ENCODE data around the gene TBC1D7. TPM values are rescaled to one million over a fixed set of nuclear protein-coding genes. Genes with fewer than 3 reads are reported as not detected.

TBC1D7 gene
- polyA plus RNA-seq, 1 donor from 2014 or later: 67.9 TPM

DNA sequence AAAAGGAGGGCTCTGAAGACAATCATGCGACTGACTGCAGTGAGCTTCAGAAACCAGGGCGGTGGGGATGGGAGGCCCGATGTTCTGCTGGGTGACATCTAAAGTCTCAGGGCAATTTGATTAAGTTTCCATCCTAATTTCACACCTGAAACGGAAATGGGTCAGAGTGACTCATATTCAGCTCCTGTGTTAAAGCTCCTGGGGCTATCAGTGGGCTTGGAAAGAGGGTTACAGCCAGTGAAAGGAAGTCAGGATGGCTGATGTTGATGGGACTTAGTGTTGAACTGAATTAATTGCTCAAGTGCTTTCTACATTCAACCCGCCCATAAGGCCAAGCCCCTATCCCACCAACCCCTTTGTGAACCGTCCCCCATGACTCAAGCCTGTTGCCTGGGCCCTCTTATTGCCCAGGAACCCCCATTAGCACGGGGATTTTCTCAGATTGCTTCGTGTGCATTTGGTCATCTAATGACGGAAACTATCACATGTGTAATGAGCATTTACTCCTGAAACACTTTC lies 47.1 kb upstream of the TBC1D7 start:
- H3F3A ChIP-seq (ENCODE audit: insufficient read depth, low read length, poor library complexity, severe bottlenecking): no peaks in the 10 kb centered on the region

DNA sequence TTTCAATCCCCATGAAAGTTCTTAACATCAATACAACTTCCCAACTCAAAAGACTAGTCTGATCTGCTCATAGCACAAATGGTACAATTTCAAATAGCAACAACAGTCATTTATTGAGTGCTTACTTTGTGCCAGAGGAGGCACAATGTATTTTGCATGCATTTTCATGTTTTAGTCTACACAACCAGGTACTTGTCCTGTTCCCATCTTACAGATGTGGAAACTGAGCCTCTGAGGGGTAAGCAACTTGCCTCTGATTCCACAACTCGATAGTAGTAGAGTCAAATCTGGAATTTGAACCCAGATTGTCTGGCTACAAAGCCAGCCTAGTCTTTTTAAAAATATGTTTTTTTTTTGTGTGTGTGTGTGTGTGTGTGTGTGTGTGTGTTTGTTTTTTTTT lies 45.6 kb upstream of the TBC1D7 start:
- Histone ChIP-seq H3K4me3 (ENCODE audit: low read length) (no peak overlapping the region), H3K79me2 (replicated peaks; ENCODE audit: insufficient read depth, low read length) (no peaks in the 10 kb centered on the region), H3K9me3 (ENCODE audit: low read length) (no peaks in the 10 kb centered on the region), H3K27ac (ENCODE audit: low read length) (no peak overlapping the region), H4K20me1 (ENCODE audit: insufficient read depth) (no peaks in the 10 kb centered on the region), H3K9me2 (ENCODE audit: insufficient read depth, low read length) (no peaks in the 10 kb centered on the region), H2AFZ (ENCODE audit: low read depth, low read length) (no peak overlapping the region), H3K27me3 (ENCODE audit: insufficient read depth, low read depth, low read length) (no peaks in the 10 kb centered on the region), H3K4me2 (ENCODE audit: low read length) (no peak overlapping the region), H3K36me3 (ENCODE audit: insufficient read depth, low read length) (no peaks in the 10 kb centered on the region), H3F3A (ENCODE audit: insufficient read depth, low read length, poor library complexity, severe bottlenecking) (no peaks in the 10 kb centered on the region), H3K9ac (ENCODE audit: low read length) (no peak overlapping the region)
- no peak for TF ChIP-seq RAD21 (conservative IDR thresholded peaks at IDR 0.05)
- no peak for TF ChIP-seq TAF1 (IDR thresholded peaks at IDR 0.05; ENCODE audit: low read depth)
- TF ChIP-seq MXI1 (conservative IDR thresholded peaks at IDR 0.05; ENCODE audit: poor library complexity, severe bottlenecking): no peak
- TF ChIP-seq, protein P1, sequence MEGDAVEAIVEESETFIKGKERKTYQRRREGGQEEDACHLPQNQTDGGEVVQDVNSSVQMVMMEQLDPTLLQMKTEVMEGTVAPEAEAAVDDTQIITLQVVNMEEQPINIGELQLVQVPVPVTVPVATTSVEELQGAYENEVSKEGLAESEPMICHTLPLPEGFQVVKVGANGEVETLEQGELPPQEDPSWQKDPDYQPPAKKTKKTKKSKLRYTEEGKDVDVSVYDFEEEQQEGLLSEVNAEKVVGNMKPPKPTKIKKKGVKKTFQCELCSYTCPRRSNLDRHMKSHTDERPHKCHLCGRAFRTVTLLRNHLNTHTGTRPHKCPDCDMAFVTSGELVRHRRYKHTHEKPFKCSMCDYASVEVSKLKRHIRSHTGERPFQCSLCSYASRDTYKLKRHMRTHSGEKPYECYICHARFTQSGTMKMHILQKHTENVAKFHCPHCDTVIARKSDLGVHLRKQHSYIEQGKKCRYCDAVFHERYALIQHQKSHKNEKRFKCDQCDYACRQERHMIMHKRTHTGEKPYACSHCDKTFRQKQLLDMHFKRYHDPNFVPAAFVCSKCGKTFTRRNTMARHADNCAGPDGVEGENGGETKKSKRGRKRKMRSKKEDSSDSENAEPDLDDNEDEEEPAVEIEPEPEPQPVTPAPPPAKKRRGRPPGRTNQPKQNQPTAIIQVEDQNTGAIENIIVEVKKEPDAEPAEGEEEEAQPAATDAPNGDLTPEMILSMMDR (IDR thresholded peaks at IDR 0.05; ENCODE audit: poor library complexity, severe bottlenecking): no peak
- TF ChIP-seq, protein P2, sequence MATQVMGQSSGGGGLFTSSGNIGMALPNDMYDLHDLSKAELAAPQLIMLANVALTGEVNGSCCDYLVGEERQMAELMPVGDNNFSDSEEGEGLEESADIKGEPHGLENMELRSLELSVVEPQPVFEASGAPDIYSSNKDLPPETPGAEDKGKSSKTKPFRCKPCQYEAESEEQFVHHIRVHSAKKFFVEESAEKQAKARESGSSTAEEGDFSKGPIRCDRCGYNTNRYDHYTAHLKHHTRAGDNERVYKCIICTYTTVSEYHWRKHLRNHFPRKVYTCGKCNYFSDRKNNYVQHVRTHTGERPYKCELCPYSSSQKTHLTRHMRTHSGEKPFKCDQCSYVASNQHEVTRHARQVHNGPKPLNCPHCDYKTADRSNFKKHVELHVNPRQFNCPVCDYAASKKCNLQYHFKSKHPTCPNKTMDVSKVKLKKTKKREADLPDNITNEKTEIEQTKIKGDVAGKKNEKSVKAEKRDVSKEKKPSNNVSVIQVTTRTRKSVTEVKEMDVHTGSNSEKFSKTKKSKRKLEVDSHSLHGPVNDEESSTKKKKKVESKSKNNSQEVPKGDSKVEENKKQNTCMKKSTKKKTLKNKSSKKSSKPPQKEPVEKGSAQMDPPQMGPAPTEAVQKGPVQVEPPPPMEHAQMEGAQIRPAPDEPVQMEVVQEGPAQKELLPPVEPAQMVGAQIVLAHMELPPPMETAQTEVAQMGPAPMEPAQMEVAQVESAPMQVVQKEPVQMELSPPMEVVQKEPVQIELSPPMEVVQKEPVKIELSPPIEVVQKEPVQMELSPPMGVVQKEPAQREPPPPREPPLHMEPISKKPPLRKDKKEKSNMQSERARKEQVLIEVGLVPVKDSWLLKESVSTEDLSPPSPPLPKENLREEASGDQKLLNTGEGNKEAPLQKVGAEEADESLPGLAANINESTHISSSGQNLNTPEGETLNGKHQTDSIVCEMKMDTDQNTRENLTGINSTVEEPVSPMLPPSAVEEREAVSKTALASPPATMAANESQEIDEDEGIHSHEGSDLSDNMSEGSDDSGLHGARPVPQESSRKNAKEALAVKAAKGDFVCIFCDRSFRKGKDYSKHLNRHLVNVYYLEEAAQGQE (IDR thresholded peaks at IDR 0.05; ENCODE audit: borderline replicate concordance): no peak
- no peak for TF ChIP-seq EZH2 (IDR thresholded peaks at IDR 0.05; ENCODE audit: borderline replicate concordance, insufficient read depth, low read length, poor library complexity, severe bottlenecking)
- TF ChIP-seq SMC3 (conservative IDR thresholded peaks at IDR 0.05; ENCODE audit: poor library complexity): no peak
- TF ChIP-seq EP300 (conservative IDR thresholded peaks at IDR 0.05; ENCODE audit: poor library complexity, severe bottlenecking): no peak
- no peak for TF ChIP-seq POLR2AphosphoS5 (IDR thresholded peaks at IDR 0.05)

More for the DNA sequence above, 47.1 kb upstream of the TBC1D7 start:
- Histone ChIP-seq H3K9me3 (ENCODE audit: low read length) (no peaks in the 10 kb centered on the region), H3K4me2 (ENCODE audit: low read length) (no peak overlapping the region), H3K4me3 (ENCODE audit: low read length) (no peak overlapping the region), H3K9ac (ENCODE audit: low read length) (no peak overlapping the region), H3K9me2 (ENCODE audit: insufficient read depth, low read length) (no peaks in the 10 kb centered on the region), H2AFZ (ENCODE audit: low read depth, low read length) (no peak overlapping the region), H4K20me1 (ENCODE audit: insufficient read depth) (no peaks in the 10 kb centered on the region), H3K79me2 (replicated peaks; ENCODE audit: insufficient read depth, low read length) (no peaks in the 10 kb centered on the region), H3K36me3 (ENCODE audit: insufficient read depth, low read length) (no peaks in the 10 kb centered on the region), H3K27me3 (ENCODE audit: insufficient read depth, low read depth, low read length) (no peaks in the 10 kb centered on the region), H3K27ac (ENCODE audit: low read length) (no peak overlapping the region)
- no peak for TF ChIP-seq TAF1 (IDR thresholded peaks at IDR 0.05; ENCODE audit: low read depth)
- TF ChIP-seq RAD21 (conservative IDR thresholded peaks at IDR 0.05): no peak
- TF ChIP-seq MXI1 (conservative IDR thresholded peaks at IDR 0.05; ENCODE audit: poor library complexity, severe bottlenecking): no peak
- TF ChIP-seq, protein P2 (IDR thresholded peaks at IDR 0.05; ENCODE audit: borderline replicate concordance): no peak
- TF ChIP-seq EP300 (conservative IDR thresholded peaks at IDR 0.05; ENCODE audit: poor library complexity, severe bottlenecking): no peak
- TF ChIP-seq SMC3 (conservative IDR thresholded peaks at IDR 0.05; ENCODE audit: poor library complexity): no peak
- TF ChIP-seq EZH2 (IDR thresholded peaks at IDR 0.05; ENCODE audit: borderline replicate concordance, insufficient read depth, low read length, poor library complexity, severe bottlenecking): no peak
- TF ChIP-seq, protein P1 (IDR thresholded peaks at IDR 0.05; ENCODE audit: poor library complexity, severe bottlenecking): no peak
- TF ChIP-seq POLR2AphosphoS5 (IDR thresholded peaks at IDR 0.05): no peak
